ENCODE measurements around the gene VPS37C.

DNA sequence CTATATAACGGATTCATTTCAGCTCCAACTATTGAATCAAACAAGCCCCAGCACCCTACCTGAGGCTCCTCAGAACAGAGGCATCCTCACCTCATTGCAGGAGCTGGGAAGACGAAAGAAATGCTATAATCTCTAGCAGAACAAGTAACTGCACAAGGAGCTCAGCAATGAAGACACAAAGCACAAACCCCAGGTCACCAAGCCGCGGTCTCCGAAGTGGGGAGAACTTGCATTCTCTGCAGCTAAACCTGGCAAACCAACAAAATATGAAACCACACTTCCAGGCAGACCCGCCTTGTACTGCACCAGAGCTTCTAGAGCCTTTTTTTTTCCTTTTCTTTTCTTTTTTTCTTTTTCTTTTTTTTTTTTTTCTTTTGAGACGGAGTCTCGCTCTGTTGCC lies 80.7 kb downstream of the VPS37C start:
- TF ChIP-seq CTCF (conservative IDR thresholded peaks at IDR 0.05), result no peak
- no peak for TF ChIP-seq ZFX (IDR thresholded peaks at IDR 0.05)
